DMS79 (cell line): Measurements from ENCODE around the gene PNMA3.
"Not testable (repeated sequence)": the region's sequence is repeated elsewhere in the genome, so short reads cannot be mapped to it uniquely, and the experiment has no call there.

Source experiments
- DNase-seq: peaks from one replicate; lab custom pipeline; 2025; lab: John Stamatoyannopoulos, UW

Gene PNMA3

DNA sequence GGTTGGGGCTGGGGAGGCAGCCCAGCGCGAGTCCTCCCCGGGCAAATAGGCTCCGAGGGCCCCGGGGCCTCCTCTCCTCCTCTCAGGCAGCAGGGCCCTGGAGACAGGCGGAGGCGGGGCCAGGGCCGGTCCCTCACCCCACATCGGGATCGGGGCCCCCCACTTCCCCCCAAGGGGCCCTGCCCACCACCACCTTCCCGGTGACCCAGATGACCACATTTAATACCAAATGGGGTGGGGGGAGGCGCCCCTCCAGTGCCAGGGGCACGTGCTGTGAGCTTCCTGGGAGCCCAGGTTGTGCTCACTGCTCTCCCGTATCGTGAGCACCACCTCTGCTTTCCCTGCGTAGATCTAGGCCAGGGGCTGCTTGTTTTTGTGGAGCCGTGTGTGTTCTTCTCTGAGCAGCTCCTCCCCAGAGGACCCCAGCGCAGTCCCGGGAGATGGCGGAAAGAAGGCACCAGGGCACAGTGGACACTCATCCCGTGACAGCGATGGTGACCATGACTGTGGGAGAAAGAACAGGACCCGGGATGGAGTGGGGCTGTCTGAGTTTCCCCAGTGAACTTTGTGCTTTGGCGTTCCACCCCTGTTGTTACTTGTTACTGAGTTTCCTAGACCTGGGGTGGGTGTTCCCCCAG, 18.1 kb downstream of the PNMA3 start:
- DNase-seq, result no peak

DNA sequence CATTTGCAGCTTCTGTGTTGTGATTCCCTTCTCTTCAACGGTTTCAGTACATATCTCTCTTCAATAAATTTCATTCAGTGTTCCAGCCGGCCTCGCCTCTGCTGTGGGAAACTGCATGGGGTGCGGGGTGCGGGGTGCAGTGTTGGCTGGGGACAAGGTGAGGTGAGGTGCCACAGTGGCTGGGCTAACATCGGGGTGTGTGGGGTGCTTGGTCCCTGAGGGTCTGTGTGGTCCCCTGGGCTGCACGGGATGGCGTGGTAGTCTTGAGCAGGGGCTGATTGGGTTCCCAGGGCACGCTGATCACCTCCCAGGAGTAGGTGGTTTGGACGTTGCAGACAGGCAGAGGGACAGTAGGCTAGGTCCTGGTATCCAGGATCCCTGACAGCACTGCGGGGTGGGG, 18.7 kb downstream of the PNMA3 start:
- DNase-seq, result no peak

DNA sequence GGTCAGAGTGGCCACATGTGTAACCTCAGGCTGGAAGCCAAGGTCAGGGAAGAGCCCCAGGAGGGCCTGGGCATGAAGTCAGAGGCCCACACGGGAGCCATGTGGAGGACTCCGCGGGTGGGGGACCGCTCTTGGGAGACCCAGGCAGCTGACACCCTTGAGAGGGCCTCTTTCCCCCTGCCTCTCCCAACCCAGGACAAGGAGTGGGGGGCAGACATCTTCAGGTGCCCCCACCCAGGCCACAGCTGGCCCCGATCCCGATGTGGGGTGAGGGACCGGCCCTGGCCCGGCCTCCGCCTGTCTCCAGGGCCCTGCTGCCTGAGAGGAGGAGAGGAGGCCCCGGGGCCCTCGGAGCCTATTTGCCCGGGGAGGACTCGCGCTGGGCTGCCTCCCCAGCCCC, 19.1 kb downstream of the PNMA3 start:
- no peak for DNase-seq

- not testable (repeated sequence) for DNase-seq
Measured at GRCh38 chrX:153077437-153078135, 21.3 kb downstream of the PNMA3 start.

GRCh38 chrX:153083238-153083923, 27.1 kb downstream of the PNMA3 start:
- DNase-seq, result peak; percentile 32

DNA sequence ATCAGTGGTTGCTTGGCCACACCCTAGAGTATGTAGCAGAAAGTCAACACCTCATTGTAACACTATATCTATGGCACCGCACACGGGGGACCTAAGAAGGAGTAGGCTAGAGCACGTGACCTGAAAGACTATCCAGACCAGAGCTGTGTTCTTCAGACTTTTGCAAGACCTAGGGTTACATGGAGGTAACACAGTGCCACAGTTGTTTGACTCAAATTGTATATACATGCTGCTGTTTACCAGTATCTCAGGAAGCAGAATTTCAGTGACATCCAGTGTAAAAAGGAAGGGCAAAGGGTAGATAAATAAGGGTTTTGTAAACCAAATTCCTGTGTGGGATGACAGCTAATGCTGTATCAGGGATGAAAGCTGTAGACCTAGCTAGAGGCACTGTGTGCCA, 46.1 kb downstream of the PNMA3 start:
- DNase-seq, result no peak

GRCh38 chrX:153104959-153105358, 48.7 kb downstream of the PNMA3 start:
- DNase-seq, result not testable (repeated sequence)

GRCh38 chrX:153106092-153106801, 50.0 kb downstream of the PNMA3 start:
- peak; percentile 21 for DNase-seq
